ENCODE results near the gene EML6.

Gene EML6

GRCh38 chr2:54880428-54880827, 157.0 kb downstream of the EML6 start:
- DNase-seq: no peak
- ATAC-seq: no peak

- DNase-seq: no peak
- no peak for ATAC-seq
Observed at GRCh38 chr2:54881759-54882158, 158.3 kb downstream of the EML6 start.

- no peak for DNase-seq
- no peak for ATAC-seq
Observed at GRCh38 chr2:54885891-54886290, 162.4 kb downstream of the EML6 start.

DNA sequence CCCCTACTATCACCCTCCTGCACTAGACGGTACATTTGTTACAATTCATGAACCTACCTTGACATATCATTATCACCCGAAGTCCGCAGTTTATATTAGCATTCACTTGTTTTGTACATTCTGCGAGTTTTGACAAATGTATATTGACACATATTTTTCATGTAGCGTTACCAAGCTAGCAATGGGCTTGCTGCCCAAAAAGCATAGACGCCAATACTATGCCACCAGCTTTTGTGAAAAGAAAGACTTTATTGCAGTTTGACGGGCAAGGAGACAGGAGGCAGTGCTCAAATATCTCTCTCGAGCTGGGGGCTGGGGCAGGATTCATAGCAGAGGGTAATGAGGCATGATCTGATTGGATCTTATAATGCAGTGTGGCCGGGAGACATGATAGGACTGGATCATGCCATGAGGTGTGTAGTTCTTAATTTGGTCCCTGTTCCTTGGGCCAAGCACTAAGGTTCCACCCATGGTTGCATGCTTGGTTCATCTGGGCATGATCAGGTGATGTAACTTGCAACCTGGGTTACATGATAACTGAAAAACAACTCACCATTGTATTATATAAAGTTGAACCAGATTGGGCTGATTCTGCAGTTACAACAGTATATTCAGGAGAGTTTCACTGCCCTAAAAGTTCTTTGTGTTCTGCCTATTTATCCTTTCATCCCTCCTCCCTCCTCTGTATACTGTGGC, 164.5 kb downstream of the EML6 start:
- ATAC-seq: no peak

GRCh38 chr2:54889053-54889452, 165.6 kb downstream of the EML6 start:
- DNase-seq: no peak
- ATAC-seq: no peak

More for the DNA sequence above, 164.5 kb downstream of the EML6 start:
- no peak for DNase-seq

DNA sequence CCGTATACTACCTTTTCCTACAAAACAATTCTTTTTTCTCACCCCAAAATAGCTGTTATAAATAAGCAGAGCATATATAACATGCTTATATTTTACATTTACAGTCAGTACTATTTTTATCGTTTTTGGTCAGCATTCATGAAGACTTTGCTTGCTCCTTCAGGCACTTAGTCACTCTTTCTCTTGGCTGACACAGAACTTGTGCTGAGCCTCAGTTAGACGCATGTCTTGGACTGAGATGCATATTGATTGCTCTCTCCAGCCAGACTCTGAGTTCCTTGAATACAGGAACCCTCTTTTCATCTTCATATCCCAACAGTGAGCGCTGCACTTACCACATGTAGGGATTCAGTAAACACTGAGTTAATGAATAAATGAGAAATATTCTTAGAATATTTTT, 168.4 kb downstream of the EML6 start:
- DNase-seq (no peak), ATAC-seq (no peak)

GRCh38 chr2:54894467-54894866, 171.0 kb downstream of the EML6 start:
- ATAC-seq: no peak

GRCh38 chr2:54895730-54896129, 172.3 kb downstream of the EML6 start:
- ATAC-seq: no peak
- no peak for DNase-seq

More at GRCh38 chr2:54894467-54894866, 171.0 kb downstream of the EML6 start:
- DNase-seq: no peak

GRCh38 chr2:54897420-54898310, 174.2 kb downstream of the EML6 start:
- ATAC-seq (peak; percentile 38), DNase-seq (no peak)

- ATAC-seq (no peak), DNase-seq (no peak)
Observed at GRCh38 chr2:54898456-54899226, 175.2 kb downstream of the EML6 start.

DNA sequence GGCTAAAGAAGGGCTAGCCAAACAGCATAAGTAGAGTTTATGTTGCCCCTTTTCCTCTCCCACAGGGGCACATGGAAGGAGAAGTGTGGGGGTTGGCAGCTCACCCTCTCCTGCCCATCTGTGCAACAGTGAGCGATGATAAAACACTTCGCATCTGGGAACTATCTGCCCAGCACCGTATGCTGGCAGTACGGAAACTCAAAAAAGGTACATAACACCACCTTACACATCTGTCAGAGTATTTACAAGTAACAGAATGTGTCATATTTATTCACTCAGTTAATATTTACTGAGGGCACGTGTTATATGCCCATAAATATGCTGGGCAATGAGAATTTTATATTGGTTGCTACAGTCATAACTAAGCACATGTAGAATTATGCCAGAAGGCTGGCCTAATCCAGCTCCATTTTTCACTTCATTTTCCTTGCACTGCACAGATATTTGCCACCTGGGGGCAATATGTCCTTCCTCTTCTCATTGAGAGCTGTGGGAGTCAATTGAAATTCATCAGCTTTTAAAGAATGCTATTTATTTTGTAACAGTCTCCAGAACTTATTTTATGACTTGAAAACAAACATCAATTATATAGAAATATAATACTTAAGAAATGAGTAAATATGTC, 176.2 kb downstream of the EML6 start:
- no peak for DNase-seq

DNA sequence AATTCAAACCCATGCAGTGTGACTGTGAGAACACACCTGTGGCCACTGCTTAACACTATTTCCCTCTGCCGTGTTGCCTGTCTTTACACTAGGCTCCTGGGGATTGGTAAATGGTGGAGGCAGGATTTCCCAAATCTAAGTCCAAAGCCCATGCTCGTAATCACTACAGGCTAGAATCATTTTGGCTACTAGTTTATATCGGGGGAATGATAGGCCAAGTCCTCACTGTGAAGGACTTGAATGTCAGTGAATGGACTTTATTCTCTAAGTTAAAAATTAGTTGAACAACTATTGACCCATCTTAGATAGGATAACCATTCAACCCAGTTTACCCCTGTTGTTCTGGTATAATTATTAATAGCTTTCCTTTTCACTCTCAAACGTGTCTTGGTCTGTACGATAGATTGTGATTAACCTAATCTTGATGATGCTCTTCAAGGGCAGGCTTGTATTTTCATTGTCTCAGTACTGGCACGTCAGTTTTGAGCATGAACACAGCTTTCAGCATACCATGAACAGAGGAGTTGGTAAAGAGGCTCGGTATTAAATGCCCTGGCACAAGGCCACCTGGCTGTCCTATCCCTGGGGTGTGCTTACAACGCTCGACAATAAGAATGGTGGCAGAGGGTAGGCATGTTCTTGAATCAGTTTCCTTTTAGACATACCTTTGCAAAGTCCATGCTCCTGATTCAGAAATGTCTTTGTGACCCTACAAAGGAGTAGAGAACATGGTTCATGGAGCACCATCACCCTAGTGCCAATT, 177.9 kb downstream of the EML6 start:
- DNase-seq: no peak

More for the DNA sequence above, 176.2 kb downstream of the EML6 start:
- no peak for ATAC-seq

GRCh38 chr2:54902763-54903162, 179.3 kb downstream of the EML6 start:
- ATAC-seq (no peak), DNase-seq (no peak)

More for the DNA sequence above, 177.9 kb downstream of the EML6 start:
- ATAC-seq: no peak

- peak; percentile 61 for DNase-seq
- peak; percentile 99 for ATAC-seq
Observed at GRCh38 chr2:54903736-54904554, 180.5 kb downstream of the EML6 start.

GRCh38 chr2:54904836-54905235, 181.4 kb downstream of the EML6 start:
- DNase-seq: no peak
- ATAC-seq: no peak

GRCh38 chr2:54906716-54907115, 183.3 kb downstream of the EML6 start:
- no peak for DNase-seq
- no peak for ATAC-seq

DNA sequence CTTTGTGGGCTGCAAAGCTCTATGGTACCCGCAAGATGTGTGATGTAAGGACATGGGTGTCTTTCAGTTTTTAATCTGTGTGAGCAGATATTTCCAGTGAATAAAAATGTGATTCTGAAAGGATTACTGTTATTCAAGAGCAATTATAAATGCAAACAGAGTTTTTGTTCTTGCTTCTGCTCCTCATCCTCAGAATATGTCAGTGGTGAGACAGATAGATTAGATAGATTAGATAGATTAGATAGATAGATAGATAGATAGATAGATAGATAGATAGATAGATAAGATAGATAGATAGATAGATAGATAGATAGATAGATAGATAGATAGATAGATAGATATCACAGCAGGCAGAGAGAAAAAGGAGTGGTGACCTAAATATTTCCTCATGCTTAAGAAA, 184.2 kb downstream of the EML6 start:
- ATAC-seq: no peak
- DNase-seq: no peak

DNA sequence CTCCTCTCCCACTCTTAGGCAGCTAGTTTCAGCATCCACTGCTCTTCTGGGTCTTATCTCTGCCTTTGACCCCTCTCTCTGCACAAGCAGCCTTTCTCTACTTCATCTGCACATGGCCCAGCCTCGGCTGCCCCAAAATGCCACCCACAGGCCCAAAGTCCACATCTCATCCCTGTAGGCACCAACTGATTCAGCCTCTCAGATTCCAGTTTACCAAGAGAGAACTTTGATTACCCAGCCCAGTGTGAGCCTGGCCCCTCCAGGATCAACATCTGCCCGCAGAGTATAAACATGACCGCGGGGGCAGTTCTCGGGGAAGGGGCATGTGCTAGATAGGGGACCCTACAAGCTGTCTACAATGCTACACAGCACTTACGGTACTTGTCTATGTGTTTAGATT, 185.1 kb downstream of the EML6 start:
- no peak for ATAC-seq
- no peak for DNase-seq

GRCh38 chr2:54909001-54909400, 185.5 kb downstream of the EML6 start:
- no peak for ATAC-seq
- no peak for DNase-seq

DNA sequence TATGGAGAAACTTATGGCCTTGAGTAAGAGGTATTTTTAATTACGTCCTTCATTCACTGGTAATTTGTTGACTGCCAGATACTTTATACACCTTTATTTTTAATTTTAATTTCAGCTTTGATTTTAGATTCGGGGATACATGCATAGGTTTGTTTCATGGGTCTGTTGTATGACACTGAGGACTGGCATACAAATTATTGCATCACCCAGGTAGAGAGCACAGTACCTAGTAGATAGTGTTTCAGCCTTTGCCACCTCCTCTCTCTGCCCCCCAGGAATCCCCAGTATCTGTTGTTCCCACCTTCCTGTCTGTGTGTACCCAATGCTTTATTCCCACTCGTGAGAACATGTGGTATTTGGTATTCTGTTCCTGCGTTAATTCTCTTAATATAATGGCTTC, 188.8 kb downstream of the EML6 start:
- DNase-seq: no peak
- ATAC-seq: no peak

GRCh38 chr2:54912893-54913292, 189.4 kb downstream of the EML6 start:
- ATAC-seq: no peak

More at GRCh38 chr2:54912893-54913292, 189.4 kb downstream of the EML6 start:
- no peak for DNase-seq

Data from stimulated activated naive CD8-positive, alpha-beta T cell treated with anti-CD3 and anti-CD28 coated beads, Interleukin-15, Interleukin-2, amounts not matched to agents 100 U/mL and 50 U/mL, for 24 hours (primary cell).